SK-N-SH treated with all-trans-retinoic acid at 6 μM for 48 hours (cell line): ENCODE results near the gene BCAN.

Experiments
- ARNTL ChIP-seq: fragments of 450-650 bp; formaldehyde crosslinking; IDR thresholded peaks from 2 replicates; pipeline ENCODE4 v1.5.0; 2020; ENCODE audit warnings: low read depth, mild to moderate bottlenecking, moderate library complexity, borderline replicate concordance
- CREB5 ChIP-seq: fragments of 250-450 bp; sonication (Bioruptor Pico); IDR thresholded peaks from 2 replicates; pipeline ENCODE4 v1.5.1; 2020; ENCODE audit warnings: low read depth, mild to moderate bottlenecking, moderate library complexity
- CSDC2 ChIP-seq: fragments of 250-450 bp; sonication (Bioruptor Pico); IDR thresholded peaks from 2 replicates; pipeline ENCODE4 v1.5.0; 2020; ENCODE audit warnings: mild to moderate bottlenecking, moderate library complexity
- ESRRG ChIP-seq: fragments of 250-450 bp; sonication (Bioruptor Pico); IDR thresholded peaks from 2 replicates; pipeline ENCODE4 v1.6.1; 2021; ENCODE audit warnings: mild to moderate bottlenecking
- PATZ1 ChIP-seq: fragments of 250-450 bp; sonication (Bioruptor Pico); IDR thresholded peaks from 2 replicates; pipeline ENCODE4 v1.8.0; 2020; ENCODE audit warnings: mild to moderate bottlenecking, moderate library complexity, borderline replicate concordance
- PPARA ChIP-seq: fragments of 250-450 bp; sonication (Bioruptor Pico); IDR thresholded peaks from 2 replicates; pipeline ENCODE4 v1.5.0; 2020; ENCODE audit warnings: mild to moderate bottlenecking, borderline replicate concordance
- RARB ChIP-seq: fragments of 250-450 bp; sonication (Bioruptor Pico); IDR thresholded peaks from 2 replicates; pipeline ENCODE4 v1.8.0; 2021; ENCODE audit warnings: mild to moderate bottlenecking, moderate library complexity
- SNAI2 ChIP-seq: fragments of 250-450 bp; sonication (Bioruptor Pico); IDR thresholded peaks from 2 replicates; pipeline ENCODE4 v1.5.0; 2020; ENCODE audit warnings: mild to moderate bottlenecking, moderate library complexity
- TCF4 ChIP-seq: fragments of 250-450 bp; sonication (Bioruptor Pico); IDR thresholded peaks from 2 replicates; pipeline ENCODE4 v1.8.0; 2021; ENCODE audit warnings: mild to moderate bottlenecking, moderate library complexity, borderline replicate concordance
- TSHZ2 ChIP-seq: fragments of 250-450 bp; sonication (Bioruptor Pico); IDR thresholded peaks from 2 replicates; pipeline ENCODE4 v1.5.0; 2020; ENCODE audit warnings: mild to moderate bottlenecking, moderate library complexity
- ZFP3 ChIP-seq: fragments of 250-450 bp; sonication (Bioruptor Pico); IDR thresholded peaks from 2 replicates; pipeline ENCODE4 v1.5.0; 2020; ENCODE audit warnings: mild to moderate bottlenecking, moderate library complexity
- ZFP30 ChIP-seq: fragments of 450-650 bp; formaldehyde crosslinking; IDR thresholded peaks from 2 replicates; pipeline ENCODE4 v1.5.0; 2022; ENCODE audit warnings: mild to moderate bottlenecking, moderate library complexity
- ZNF565 ChIP-seq: fragments of 450-650 bp; formaldehyde crosslinking; conservative IDR thresholded peaks from 2 replicates; pipeline ENCODE4 v1.5.0; 2020; ENCODE audit warnings: low read depth, mild to moderate bottlenecking, moderate library complexity

GRCh38 chr1:156658945-156659574 is 17.1 kb downstream of the BCAN start:
- TF ChIP-seq CREB5 (CRISPR knock-in tag) (no peak), ZNF565 (CRISPR knock-in tag) (no peak), PATZ1 (CRISPR knock-in tag) (no peak), ARNTL (CRISPR knock-in tag) (no peak), ZFP30 (no peak), ZFP3 (no peak), SNAI2 (CRISPR knock-in tag) (no peak), RARB (CRISPR knock-in tag) (no peak), TSHZ2 (CRISPR knock-in tag) (no peak), PPARA (CRISPR knock-in tag) (no peak), CSDC2 (CRISPR knock-in tag) (no peak), ESRRG (CRISPR knock-in tag) (no peak), TCF4 (CRISPR knock-in tag) (no peak)
